ENCODE results near the gene CSF1R. TPM values are rescaled to one million over a fixed set of nuclear protein-coding genes. Genes with fewer than 3 reads are reported as not detected.

The CSF1R gene
- total and polyA plus RNA-seq, 4 donors, result 5.4 to 46.2 (median 22.1) TPM

DNA sequence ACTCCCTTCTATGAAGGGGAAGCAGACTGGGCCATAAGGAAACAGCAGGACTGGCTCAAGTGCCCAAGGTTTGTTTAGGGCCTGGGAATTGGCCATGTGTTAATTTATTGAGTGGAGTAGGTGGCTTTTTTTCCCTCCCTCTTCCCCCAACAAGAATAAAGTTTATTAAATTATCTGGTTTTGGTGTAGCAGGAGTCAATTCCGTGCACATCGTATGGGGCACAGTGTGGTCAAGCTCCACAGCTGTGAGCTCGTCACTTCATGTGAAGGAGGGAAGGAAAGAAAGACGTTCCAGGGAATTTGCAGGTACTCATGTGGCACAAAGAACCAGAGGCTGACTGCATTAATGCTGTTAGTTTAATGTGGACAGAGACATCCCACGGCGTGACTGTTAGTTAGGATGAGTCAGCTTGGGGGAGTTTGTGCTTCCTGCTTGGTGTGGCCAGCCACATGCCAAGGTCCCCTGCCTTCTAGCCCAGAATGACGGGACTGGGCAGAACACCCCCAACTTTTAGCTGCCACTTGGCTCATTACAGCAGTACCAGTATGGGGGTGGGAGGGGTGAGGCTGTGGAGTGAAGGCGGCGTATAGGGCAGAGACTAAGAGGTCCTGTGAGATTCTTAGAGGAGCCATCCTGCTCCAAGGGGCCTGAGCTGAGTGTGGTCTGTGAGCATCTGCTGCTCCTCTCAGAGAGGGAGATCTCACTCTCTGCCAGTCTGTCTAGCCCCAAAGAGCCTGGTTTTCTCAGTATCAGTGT, 33.2 kb downstream of the CSF1R start:
- peaks cover 18 to 68% (median 49%) of the 10 kb centered on the region in 4 donors for H3K36me3 ChIP-seq (ENCODE audit: control insufficient read depth in 4 of 4, insufficient read depth in 3 of 4, low read depth in 1 of 4, low read length in 3 of 4)

GRCh38 chr5:150052226-150052955, 34.0 kb downstream of the CSF1R start:
- TF ChIP-seq, protein P1, sequence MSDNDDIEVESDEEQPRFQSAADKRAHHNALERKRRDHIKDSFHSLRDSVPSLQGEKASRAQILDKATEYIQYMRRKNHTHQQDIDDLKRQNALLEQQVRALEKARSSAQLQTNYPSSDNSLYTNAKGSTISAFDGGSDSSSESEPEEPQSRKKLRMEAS (IDR thresholded peaks at IDR 0.05), result no peak
- TF ChIP-seq, protein P2, sequence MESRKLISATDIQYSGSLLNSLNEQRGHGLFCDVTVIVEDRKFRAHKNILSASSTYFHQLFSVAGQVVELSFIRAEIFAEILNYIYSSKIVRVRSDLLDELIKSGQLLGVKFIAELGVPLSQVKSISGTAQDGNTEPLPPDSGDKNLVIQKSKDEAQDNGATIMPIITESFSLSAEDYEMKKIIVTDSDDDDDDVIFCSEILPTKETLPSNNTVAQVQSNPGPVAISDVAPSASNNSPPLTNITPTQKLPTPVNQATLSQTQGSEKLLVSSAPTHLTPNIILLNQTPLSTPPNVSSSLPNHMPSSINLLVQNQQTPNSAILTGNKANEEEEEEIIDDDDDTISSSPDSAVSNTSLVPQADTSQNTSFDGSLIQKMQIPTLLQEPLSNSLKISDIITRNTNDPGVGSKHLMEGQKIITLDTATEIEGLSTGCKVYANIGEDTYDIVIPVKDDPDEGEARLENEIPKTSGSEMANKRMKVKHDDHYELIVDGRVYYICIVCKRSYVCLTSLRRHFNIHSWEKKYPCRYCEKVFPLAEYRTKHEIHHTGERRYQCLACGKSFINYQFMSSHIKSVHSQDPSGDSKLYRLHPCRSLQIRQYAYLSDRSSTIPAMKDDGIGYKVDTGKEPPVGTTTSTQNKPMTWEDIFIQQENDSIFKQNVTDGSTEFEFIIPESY (IDR thresholded peaks at IDR 0.05), result no peak
- TF ChIP-seq CTCF (IDR thresholded peaks at IDR 0.05; ENCODE audit: low read depth, low read length, missing input control) (no peak), RAD21 (IDR thresholded peaks at IDR 0.05) (no peak), JUND (IDR thresholded peaks at IDR 0.05) (no peak), HNF4G (IDR thresholded peaks at IDR 0.05) (no peak), HNF4A (conservative IDR thresholded peaks at IDR 0.05) (no peak), ATF3 (IDR thresholded peaks at IDR 0.05) (no peak), FOXA1 (IDR thresholded peaks at IDR 0.05) (no peak), REST (IDR thresholded peaks at IDR 0.05) (no peak), RXRA (IDR thresholded peaks at IDR 0.05) (no peak), FOXA2 (IDR thresholded peaks at IDR 0.05) (no peak), SP1 (IDR thresholded peaks at IDR 0.05) (no peak), NR2F2 (IDR thresholded peaks at IDR 0.05) (no peak)
- Histone ChIP-seq H3K9me3 (ENCODE audit: control insufficient read depth in 4 of 4, low read length in 3 of 4) (no peaks in the 10 kb centered on the region), H3K4me3 (ENCODE audit: low read depth in 1 of 3, low read length in 3 of 3) (no peak overlapping the region), H3K27ac (ENCODE audit: low read depth in 1 of 2, low read length in 2 of 2) (no peak overlapping the region), H3K4me1 (ENCODE audit: control insufficient read depth in 4 of 4, insufficient read depth in 4 of 4, low read length in 3 of 4) (no peaks in the 10 kb centered on the region), H3K27me3 (ENCODE audit: control insufficient read depth in 4 of 4, insufficient read depth in 4 of 4, low read length in 3 of 4) (no peaks in the 10 kb centered on the region), H3K9ac (ENCODE audit: low read depth in 1 of 2, low read length in 2 of 2) (no peak overlapping the region), H3K36me3 (ENCODE audit: control insufficient read depth in 4 of 4, insufficient read depth in 3 of 4, low read depth in 1 of 4, low read length in 3 of 4) (peaks cover 18 to 76% (median 54%) of the 10 kb centered on the region in 4 donors)
- DNase-seq (ENCODE audit: low spot score), result no peak
- WGBS, result 64% methylated on average over 6 of the region's 6 CpGs

More for the DNA sequence above, 33.2 kb downstream of the CSF1R start:
- DNase-seq (ENCODE audit: low spot score), result no peak
- TF ChIP-seq ATF3 (IDR thresholded peaks at IDR 0.05) (no peak), HNF4A (conservative IDR thresholded peaks at IDR 0.05) (no peak), SP1 (IDR thresholded peaks at IDR 0.05) (no peak)
- 90% methylated on average over 9 of the region's 9 CpGs for WGBS
- H3K9me3 ChIP-seq (ENCODE audit: control insufficient read depth in 4 of 4, low read length in 3 of 4), result no peaks in the 10 kb centered on the region
- H3K4me3 ChIP-seq (ENCODE audit: low read depth in 1 of 3, low read length in 3 of 3), result no peak overlapping the region
- H3K4me1 ChIP-seq (ENCODE audit: control insufficient read depth in 4 of 4, insufficient read depth in 4 of 4, low read length in 3 of 4), result no peaks in the 10 kb centered on the region
- no peak overlapping the region for H3K9ac ChIP-seq (ENCODE audit: low read depth in 1 of 2, low read length in 2 of 2)
- H3K27ac ChIP-seq (ENCODE audit: low read depth in 1 of 2, low read length in 2 of 2), result no peak overlapping the region
- no peaks in the 10 kb centered on the region for H3K27me3 ChIP-seq (ENCODE audit: control insufficient read depth in 4 of 4, insufficient read depth in 4 of 4, low read length in 3 of 4)
